Measurements from ENCODE around the gene NRP1.

NRP1 gene

GRCh38 chr10:33133557-33133956, 200.9 kb downstream of the NRP1 start:
- no peaks in the 10 kb centered on the region for H3K4me1 ChIP-seq (ENCODE audit: control insufficient read depth in 1 of 2, insufficient read depth in 1 of 2, low read depth in 1 of 2, low read length in 1 of 2)
- no peaks in the 10 kb centered on the region for H3K27me3 ChIP-seq
- H3K27ac ChIP-seq, result no peak overlapping the region

GRCh38 chr10:33132626-33133025, 201.8 kb downstream of the NRP1 start:
- H3K27me3 ChIP-seq, result no peaks in the 10 kb centered on the region
- H3K27ac ChIP-seq, result no peak overlapping the region
- H3K4me3 ChIP-seq (ENCODE audit: low read depth in 1 of 2, low read length in 1 of 2), result no peak overlapping the region
- H3K4me1 ChIP-seq (ENCODE audit: control insufficient read depth in 1 of 2, insufficient read depth in 1 of 2, low read depth in 1 of 2, low read length in 1 of 2), result no peaks in the 10 kb centered on the region
- H3K36me3 ChIP-seq, result no peaks in the 10 kb centered on the region
- H3K9me3 ChIP-seq, result no peaks in the 10 kb centered on the region
- no peak for TF ChIP-seq CTCF (IDR thresholded peaks at IDR 0.05)

More at GRCh38 chr10:33133557-33133956, 200.9 kb downstream of the NRP1 start:
- no peaks in the 10 kb centered on the region for H3K9me3 ChIP-seq
- no peak overlapping the region for H3K4me3 ChIP-seq (ENCODE audit: low read depth in 1 of 2, low read length in 1 of 2)
- no peaks in the 10 kb centered on the region for H3K36me3 ChIP-seq
- no peak for TF ChIP-seq CTCF (IDR thresholded peaks at IDR 0.05)

GRCh38 chr10:33129996-33130386, 204.5 kb downstream of the NRP1 start:
- Histone ChIP-seq H3K4me3 (ENCODE audit: low read depth in 1 of 2, low read length in 1 of 2) (no peak overlapping the region), H3K9me3 (no peaks in the 10 kb centered on the region), H3K4me1 (ENCODE audit: control insufficient read depth in 1 of 2, insufficient read depth in 1 of 2, low read depth in 1 of 2, low read length in 1 of 2) (no peaks in the 10 kb centered on the region), H3K27me3 (no peaks in the 10 kb centered on the region), H3K27ac (no peak overlapping the region), H3K36me3 (no peaks in the 10 kb centered on the region)
- TF ChIP-seq CTCF (IDR thresholded peaks at IDR 0.05), result no peak

GRCh38 chr10:33129141-33129995, 205.1 kb downstream of the NRP1 start:
- Histone ChIP-seq H3K4me3 (ENCODE audit: low read depth in 1 of 2, low read length in 1 of 2) (no peak overlapping the region), H3K4me1 (ENCODE audit: control insufficient read depth in 1 of 2, insufficient read depth in 1 of 2, low read depth in 1 of 2, low read length in 1 of 2) (no peaks in the 10 kb centered on the region)

GRCh38 chr10:33127622-33128021, 206.8 kb downstream of the NRP1 start:
- no peak overlapping the region for H3K4me3 ChIP-seq (ENCODE audit: low read depth in 1 of 2, low read length in 1 of 2)
- no peaks in the 10 kb centered on the region for H3K27me3 ChIP-seq
- H3K27ac ChIP-seq, result no peak overlapping the region
- no peak for TF ChIP-seq CTCF (IDR thresholded peaks at IDR 0.05)
- H3K4me1 ChIP-seq (ENCODE audit: control insufficient read depth in 1 of 2, insufficient read depth in 1 of 2, low read depth in 1 of 2, low read length in 1 of 2), result no peaks in the 10 kb centered on the region
- H3K36me3 ChIP-seq, result no peaks in the 10 kb centered on the region
- no peaks in the 10 kb centered on the region for H3K9me3 ChIP-seq

More at GRCh38 chr10:33129141-33129995, 205.1 kb downstream of the NRP1 start:
- no peaks in the 10 kb centered on the region for H3K9me3 ChIP-seq
- no peak overlapping the region for H3K27ac ChIP-seq
- H3K36me3 ChIP-seq, result no peaks in the 10 kb centered on the region
- no peaks in the 10 kb centered on the region for H3K27me3 ChIP-seq
- TF ChIP-seq CTCF (IDR thresholded peaks at IDR 0.05), result no peak

Measured in neutrophil (primary cell).